ENCODE data around the gene PRL. TPM values are rescaled to one million over a fixed set of nuclear protein-coding genes. Genes with fewer than 3 reads are reported as not detected.

Gene PRL
- polyA plus RNA-seq, 1 donor from 2014 or later = not detected

DNA sequence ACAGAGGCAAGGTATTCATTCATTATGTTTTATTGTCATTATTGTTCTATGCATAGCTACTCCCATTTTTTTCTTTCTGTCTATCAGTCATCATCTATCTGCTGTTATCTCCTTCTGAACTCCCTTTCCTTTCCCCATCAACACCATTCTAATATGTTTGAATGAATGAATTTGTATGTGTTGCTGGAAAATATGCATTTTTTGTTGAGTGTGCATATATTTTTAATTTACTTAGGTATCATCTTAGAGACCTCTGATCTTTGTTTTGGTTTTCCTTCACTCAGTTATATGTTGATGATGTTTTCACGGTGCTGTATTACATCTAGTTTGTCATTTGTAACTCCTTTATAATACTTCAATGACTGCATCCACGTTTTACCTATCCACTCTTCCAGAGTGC lies 12.1 kb upstream of the PRL start:
- no peak overlapping the region for H3K9ac ChIP-seq (ENCODE audit: low read length)
- no peaks in the 10 kb centered on the region for H4K20me1 ChIP-seq (ENCODE audit: insufficient read depth)
- H3K9me3 ChIP-seq (ENCODE audit: low read length) = peaks cover 7% of the 10 kb centered on the region
- H2AFZ ChIP-seq (ENCODE audit: low read depth, low read length) = no peak overlapping the region
- TF ChIP-seq, protein P1, sequence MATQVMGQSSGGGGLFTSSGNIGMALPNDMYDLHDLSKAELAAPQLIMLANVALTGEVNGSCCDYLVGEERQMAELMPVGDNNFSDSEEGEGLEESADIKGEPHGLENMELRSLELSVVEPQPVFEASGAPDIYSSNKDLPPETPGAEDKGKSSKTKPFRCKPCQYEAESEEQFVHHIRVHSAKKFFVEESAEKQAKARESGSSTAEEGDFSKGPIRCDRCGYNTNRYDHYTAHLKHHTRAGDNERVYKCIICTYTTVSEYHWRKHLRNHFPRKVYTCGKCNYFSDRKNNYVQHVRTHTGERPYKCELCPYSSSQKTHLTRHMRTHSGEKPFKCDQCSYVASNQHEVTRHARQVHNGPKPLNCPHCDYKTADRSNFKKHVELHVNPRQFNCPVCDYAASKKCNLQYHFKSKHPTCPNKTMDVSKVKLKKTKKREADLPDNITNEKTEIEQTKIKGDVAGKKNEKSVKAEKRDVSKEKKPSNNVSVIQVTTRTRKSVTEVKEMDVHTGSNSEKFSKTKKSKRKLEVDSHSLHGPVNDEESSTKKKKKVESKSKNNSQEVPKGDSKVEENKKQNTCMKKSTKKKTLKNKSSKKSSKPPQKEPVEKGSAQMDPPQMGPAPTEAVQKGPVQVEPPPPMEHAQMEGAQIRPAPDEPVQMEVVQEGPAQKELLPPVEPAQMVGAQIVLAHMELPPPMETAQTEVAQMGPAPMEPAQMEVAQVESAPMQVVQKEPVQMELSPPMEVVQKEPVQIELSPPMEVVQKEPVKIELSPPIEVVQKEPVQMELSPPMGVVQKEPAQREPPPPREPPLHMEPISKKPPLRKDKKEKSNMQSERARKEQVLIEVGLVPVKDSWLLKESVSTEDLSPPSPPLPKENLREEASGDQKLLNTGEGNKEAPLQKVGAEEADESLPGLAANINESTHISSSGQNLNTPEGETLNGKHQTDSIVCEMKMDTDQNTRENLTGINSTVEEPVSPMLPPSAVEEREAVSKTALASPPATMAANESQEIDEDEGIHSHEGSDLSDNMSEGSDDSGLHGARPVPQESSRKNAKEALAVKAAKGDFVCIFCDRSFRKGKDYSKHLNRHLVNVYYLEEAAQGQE (IDR thresholded peaks at IDR 0.05; ENCODE audit: borderline replicate concordance) = no peak
- no peak for TF ChIP-seq TAF1 (IDR thresholded peaks at IDR 0.05; ENCODE audit: low read depth)
- TF ChIP-seq POLR2AphosphoS5 (IDR thresholded peaks at IDR 0.05) = no peak
- TF ChIP-seq EZH2 (IDR thresholded peaks at IDR 0.05; ENCODE audit: borderline replicate concordance, insufficient read depth, low read length, poor library complexity, severe bottlenecking) = no peak
- TF ChIP-seq, protein P2, sequence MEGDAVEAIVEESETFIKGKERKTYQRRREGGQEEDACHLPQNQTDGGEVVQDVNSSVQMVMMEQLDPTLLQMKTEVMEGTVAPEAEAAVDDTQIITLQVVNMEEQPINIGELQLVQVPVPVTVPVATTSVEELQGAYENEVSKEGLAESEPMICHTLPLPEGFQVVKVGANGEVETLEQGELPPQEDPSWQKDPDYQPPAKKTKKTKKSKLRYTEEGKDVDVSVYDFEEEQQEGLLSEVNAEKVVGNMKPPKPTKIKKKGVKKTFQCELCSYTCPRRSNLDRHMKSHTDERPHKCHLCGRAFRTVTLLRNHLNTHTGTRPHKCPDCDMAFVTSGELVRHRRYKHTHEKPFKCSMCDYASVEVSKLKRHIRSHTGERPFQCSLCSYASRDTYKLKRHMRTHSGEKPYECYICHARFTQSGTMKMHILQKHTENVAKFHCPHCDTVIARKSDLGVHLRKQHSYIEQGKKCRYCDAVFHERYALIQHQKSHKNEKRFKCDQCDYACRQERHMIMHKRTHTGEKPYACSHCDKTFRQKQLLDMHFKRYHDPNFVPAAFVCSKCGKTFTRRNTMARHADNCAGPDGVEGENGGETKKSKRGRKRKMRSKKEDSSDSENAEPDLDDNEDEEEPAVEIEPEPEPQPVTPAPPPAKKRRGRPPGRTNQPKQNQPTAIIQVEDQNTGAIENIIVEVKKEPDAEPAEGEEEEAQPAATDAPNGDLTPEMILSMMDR (IDR thresholded peaks at IDR 0.05; ENCODE audit: poor library complexity, severe bottlenecking) = no peak
- no peak for TF ChIP-seq EP300 (conservative IDR thresholded peaks at IDR 0.05; ENCODE audit: poor library complexity, severe bottlenecking)
- no peak for TF ChIP-seq SMC3 (conservative IDR thresholded peaks at IDR 0.05; ENCODE audit: poor library complexity)
- TF ChIP-seq RAD21 (conservative IDR thresholded peaks at IDR 0.05) = no peak
- no peak for TF ChIP-seq MXI1 (conservative IDR thresholded peaks at IDR 0.05; ENCODE audit: poor library complexity, severe bottlenecking)
- no peak overlapping the region for H3K4me3 ChIP-seq (ENCODE audit: low read length)
- H3F3A ChIP-seq (ENCODE audit: insufficient read depth, low read length, poor library complexity, severe bottlenecking) = no peaks in the 10 kb centered on the region
- no peaks in the 10 kb centered on the region for H3K27me3 ChIP-seq (ENCODE audit: insufficient read depth, low read depth, low read length)
- no peaks in the 10 kb centered on the region for H3K9me2 ChIP-seq (ENCODE audit: insufficient read depth, low read length)
- H3K4me2 ChIP-seq (ENCODE audit: low read length) = no peak overlapping the region
- H3K36me3 ChIP-seq (ENCODE audit: insufficient read depth, low read length) = no peaks in the 10 kb centered on the region
- H3K27ac ChIP-seq (ENCODE audit: low read length) = no peak overlapping the region
- H3K79me2 ChIP-seq (replicated peaks; ENCODE audit: insufficient read depth, low read length) = no peaks in the 10 kb centered on the region

DNA sequence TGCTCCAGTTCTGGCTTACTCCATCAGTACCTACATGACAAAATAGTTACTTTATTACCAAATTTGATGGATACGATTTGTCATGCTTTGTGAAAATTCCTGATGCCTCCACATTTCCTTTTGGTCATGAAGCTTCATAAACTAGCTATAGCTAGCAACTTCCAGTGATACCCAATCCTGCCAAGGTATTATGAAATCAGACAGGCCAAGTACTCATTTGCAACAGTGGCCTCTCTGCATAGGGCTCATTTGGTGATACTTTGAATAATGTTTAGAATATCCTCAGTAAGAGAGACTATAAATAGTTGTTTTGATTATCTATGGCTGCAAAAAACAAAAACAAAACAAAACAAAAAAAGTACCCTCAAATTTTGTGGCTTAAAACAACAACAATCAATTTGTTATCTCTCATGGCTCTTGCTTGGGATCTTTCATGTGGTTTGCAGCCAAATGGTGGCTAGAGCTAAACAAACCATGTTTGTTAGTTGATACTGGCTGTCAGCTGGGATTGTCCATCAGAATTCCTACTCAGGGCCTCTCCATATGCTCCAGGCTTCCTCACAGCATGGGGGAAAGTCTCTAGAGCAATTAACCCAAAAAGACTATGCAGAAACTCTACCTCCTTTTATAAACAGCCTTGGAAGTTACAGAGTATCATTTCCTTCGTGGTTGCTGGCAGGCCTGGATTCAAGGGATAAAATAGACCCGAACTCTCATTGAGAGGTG lies 10.1 kb upstream of the PRL start:
- Histone ChIP-seq H4K20me1 (ENCODE audit: insufficient read depth) (no peaks in the 10 kb centered on the region), H3K9ac (ENCODE audit: low read length) (no peak overlapping the region), H3K4me2 (ENCODE audit: low read length) (no peak overlapping the region), H3K36me3 (ENCODE audit: insufficient read depth, low read length) (no peaks in the 10 kb centered on the region), H3K27me3 (ENCODE audit: insufficient read depth, low read depth, low read length) (no peaks in the 10 kb centered on the region), H3K79me2 (replicated peaks; ENCODE audit: insufficient read depth, low read length) (no peaks in the 10 kb centered on the region), H3F3A (ENCODE audit: insufficient read depth, low read length, poor library complexity, severe bottlenecking) (no peaks in the 10 kb centered on the region), H3K4me3 (ENCODE audit: low read length) (no peak overlapping the region), H2AFZ (ENCODE audit: low read depth, low read length) (no peak overlapping the region), H3K9me2 (ENCODE audit: insufficient read depth, low read length) (no peaks in the 10 kb centered on the region), H3K27ac (ENCODE audit: low read length) (no peak overlapping the region), H3K9me3 (ENCODE audit: low read length) (peaks cover 4% of the 10 kb centered on the region)
- TF ChIP-seq EZH2 (IDR thresholded peaks at IDR 0.05; ENCODE audit: borderline replicate concordance, insufficient read depth, low read length, poor library complexity, severe bottlenecking) = no peak
- TF ChIP-seq SMC3 (conservative IDR thresholded peaks at IDR 0.05; ENCODE audit: poor library complexity) = no peak
- no peak for TF ChIP-seq TAF1 (IDR thresholded peaks at IDR 0.05; ENCODE audit: low read depth)
- TF ChIP-seq, protein P1 (IDR thresholded peaks at IDR 0.05; ENCODE audit: borderline replicate concordance) = no peak
- no peak for TF ChIP-seq RAD21 (conservative IDR thresholded peaks at IDR 0.05)
- TF ChIP-seq POLR2AphosphoS5 (IDR thresholded peaks at IDR 0.05) = no peak
- TF ChIP-seq EP300 (conservative IDR thresholded peaks at IDR 0.05; ENCODE audit: poor library complexity, severe bottlenecking) = no peak
- TF ChIP-seq, protein P2 (IDR thresholded peaks at IDR 0.05; ENCODE audit: poor library complexity, severe bottlenecking) = no peak
- no peak for TF ChIP-seq MXI1 (conservative IDR thresholded peaks at IDR 0.05; ENCODE audit: poor library complexity, severe bottlenecking)

All from neural cell (in vitro differentiated cells).